Midbrain (tissue), 1 donor: Measurements from ENCODE around the gene WWOX.

Experiments used
- DNase-seq: peaks from one replicate; lab custom pipeline; 2025; lab: John Stamatoyannopoulos, UW

Gene WWOX

DNA sequence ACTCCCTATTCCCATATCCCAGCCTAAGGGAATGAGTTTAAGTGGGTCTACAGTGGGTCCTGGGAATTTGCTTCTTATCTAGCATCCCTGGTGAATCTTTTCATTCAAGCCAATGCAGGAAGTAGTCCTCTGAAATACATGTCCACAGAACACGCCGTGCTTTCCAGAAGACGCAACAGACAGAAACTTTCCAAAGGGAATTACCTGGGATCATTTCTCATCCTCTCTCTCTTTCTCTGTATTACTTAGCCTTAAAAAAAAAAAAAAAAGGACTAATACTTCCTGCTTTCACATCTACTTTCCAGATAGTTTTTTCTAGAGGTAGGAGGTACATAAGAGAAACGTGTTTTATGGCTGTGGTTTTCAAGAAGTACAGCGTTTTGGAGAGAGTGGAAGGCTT, 1002.0 kb downstream of the WWOX start:
- no peak for DNase-seq

DNA sequence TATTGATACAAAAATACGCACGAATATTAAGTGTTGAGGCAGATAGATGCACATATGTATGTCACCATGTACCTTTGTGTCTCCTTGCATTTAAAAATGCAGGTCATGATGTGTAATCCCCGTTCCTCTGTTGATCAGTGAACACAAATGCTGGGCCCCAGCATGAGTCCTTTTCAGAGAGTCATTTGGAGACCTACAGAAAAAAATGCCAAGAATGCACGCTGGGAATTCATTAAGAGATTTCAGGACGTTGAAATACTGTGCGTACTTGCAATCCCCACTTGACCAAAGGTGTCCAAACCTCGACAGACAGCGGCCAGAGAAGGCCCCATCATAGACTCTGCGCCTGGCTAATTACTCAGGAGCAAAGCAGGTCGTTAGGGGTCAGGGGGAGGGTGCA, 1005.1 kb downstream of the WWOX start:
- DNase-seq = no peak

DNA sequence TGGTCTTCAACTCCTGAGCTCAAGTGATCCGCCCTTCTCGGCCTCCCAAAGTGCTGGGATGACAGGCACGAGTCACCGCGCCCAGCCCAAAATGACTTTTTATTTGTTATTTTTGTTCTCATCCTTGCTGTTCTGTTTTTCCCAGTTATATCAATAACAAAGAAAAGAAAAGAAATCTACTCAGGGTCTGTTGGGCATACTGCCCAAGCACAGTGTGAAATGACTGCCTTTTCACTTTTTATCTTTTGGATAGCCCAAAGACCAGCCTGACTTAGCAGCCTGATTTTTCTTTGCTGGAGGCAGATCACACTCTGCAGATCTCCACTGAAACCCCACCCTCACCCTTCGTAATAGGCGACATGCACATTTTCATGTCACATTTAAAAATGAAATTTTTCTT, 1007.8 kb downstream of the WWOX start:
- no peak for DNase-seq

DNA sequence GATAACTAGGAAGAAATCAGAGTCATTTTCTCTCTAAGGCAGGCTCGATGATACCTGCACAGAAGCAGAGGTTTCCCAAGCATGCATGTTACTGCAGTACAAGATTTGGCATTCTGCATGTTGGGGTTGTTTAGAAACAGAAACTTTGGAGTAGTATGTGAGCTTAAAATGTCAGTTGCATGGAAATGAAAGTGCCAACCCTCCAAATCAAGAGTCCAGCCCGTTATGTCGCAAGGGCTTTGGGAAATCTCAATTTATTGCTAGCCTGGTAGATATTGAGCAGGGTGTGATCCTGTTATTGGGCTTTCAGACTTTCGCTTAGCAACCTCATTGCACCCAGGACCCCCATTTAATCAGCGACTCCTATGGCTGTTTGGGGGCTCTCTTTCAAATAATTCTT, 1010.3 kb downstream of the WWOX start:
- no peak for DNase-seq

DNA sequence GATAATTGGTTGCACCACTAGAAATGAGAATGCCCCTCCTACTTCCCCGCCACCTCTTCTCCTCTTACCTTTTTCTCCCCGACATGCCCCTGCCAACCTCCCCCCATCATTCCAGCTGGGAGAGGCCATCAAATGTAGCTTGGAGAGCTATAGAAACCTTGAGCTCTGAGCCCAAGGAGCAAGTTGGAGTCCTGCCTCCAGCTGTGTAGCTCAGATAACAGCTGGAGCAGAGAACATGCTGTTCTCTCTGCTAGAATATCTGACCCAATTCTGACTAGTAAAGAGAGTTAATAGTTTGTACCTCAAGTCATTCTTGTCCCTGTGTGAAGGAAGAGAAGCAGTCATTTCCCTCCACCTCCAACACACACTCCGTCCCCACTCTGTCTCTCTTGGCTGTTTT, 1010.8 kb downstream of the WWOX start:
- no peak for DNase-seq

DNA sequence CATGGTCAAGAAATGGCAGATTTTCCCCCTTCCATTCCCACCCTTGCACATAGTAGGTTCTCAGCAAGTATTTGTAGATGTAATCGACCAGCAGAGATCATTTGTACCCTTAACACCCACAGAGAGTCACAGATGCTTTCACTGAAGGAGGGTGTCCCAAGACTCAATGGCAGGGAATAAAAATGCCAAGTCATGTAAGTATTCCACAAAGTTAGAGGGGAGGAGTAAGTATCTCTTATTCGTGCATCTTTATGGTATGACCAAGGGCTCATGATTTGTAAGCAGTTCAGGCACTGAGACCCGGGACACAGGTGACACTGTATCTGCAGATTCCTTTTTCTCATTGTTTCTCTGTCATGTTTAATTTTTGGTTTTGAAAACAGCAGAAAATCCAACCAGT, 1011.5 kb downstream of the WWOX start:
- DNase-seq = no peak

GRCh38 chr16:79112462-79112861, 1013.0 kb downstream of the WWOX start:
- no peak for DNase-seq

DNA sequence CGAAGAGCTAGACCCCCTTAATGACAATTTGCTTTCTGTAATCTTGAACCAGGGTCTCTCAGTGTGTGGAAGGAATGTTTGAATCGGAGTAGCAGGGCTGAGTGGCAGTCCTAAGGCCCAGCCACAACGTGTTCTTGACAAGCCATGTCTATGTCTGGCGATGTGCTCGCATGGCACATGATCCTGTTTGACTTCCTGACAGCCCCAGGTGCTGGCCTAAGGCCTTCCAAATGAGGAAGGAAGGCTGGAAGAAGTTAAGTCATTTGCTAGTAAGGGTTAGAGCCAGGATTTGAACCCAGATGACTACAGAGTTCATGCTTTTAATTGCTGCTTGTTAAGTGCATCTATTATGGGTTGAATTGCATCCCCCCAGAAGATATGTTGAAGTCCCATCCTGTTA, 1014.4 kb downstream of the WWOX start:
- DNase-seq = no peak

GRCh38 chr16:79114759-79115158, 1015.3 kb downstream of the WWOX start:
- no peak for DNase-seq

- DNase-seq = no peak
Measured at GRCh38 chr16:79121906-79122305, 1022.5 kb downstream of the WWOX start.

DNA sequence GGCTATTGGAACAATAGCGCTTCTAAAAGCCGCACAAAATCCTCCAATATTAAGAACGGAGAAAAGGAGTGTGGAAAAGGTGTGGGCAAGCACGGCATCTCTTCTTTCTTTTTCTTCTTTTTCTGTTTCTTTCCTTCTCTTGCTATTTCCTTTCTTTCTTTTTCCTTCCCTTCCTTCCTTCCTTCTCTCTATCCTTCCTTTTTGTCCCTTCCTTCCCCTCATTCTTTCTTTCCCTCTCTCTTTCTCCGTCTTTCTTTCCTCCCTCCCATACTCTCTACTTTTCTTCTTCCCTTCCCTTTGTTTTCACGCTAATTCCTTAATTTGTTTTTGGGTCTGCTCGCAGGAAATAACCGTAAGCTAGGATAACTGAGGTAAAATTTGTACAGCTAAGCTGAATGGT, 1022.9 kb downstream of the WWOX start:
- no peak for DNase-seq

GRCh38 chr16:79124016-79124756, 1024.7 kb downstream of the WWOX start:
- no peak for DNase-seq

DNA sequence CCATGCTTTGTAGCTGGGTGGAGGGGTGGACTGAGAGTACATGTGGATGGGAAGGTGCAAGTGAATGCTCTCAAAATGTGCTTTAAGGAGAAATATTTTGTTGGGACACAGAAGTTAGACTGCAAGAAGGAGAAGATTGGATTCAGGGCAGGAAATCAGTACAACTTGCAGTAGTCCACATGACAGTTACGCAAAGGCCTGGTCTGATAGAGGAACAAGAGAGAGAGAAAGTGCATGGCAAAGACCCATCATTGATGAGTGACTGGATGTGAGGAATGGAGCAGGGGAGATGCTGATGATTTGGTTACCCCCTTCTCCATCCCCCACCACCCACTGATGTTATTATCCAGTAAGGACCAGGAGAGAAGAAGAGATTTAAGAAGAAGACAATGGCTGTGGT, 1028.3 kb downstream of the WWOX start:
- DNase-seq = no peak

GRCh38 chr16:79128706-79129105, 1029.3 kb downstream of the WWOX start:
- peak; percentile 4 for DNase-seq

- no peak for DNase-seq
Measured at GRCh38 chr16:79130616-79131015, 1031.2 kb downstream of the WWOX start.

DNA sequence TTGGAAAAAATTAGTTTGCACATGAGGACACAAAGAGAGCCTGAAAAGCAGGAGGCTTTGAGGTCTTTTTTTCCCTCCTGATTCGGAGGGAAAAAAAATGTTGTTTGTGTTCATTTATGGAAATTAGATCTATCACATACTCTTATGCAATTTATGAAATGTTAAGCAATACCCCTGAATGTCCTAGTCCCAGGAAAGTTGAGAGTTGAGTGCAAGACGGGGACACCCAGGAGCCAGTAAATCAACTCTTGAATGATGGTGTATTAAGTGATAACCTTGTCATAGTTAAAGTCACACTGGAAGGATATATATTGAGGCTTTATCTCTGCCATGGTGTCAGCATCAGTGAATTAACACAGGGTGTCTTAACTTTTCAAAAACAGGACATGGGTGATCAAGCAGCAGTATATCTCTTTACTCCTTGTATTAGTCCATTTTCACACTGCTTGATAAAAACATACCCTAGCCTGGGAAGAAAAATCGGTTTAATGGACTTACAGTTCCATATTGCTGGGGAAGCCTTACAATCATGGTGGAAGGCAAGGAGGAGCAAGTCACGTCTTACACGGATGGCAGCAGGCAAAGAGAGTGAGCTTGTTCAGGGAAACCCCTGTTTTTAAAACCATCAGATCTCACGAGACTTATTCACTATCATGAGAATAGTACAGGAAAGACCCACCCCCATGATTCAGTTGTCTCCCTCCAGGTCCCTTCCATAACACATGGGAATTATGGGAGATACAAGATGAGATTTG, 1032.0 kb downstream of the WWOX start:
- no peak for DNase-seq

DNA sequence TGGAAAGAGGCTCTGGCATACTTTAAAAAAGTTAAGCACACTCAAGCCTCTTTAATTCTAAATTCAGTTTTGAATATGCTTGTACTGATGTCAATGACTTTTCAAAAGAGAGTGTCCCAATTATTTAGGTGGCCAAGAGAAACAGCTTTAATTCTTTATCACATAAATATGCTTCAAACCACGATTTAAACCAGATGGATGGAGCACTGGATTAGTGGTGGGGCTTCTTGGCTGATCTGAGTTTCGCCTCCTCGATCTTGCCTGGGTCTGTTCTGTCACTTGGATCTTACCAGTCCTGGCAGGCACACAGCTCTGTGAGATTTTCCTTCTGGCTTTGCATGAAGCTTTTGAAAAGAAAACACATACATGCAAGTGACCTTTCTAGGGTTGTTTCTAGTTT, 1033.2 kb downstream of the WWOX start:
- DNase-seq = no peak

- no peak for DNase-seq
Measured at GRCh38 chr16:79134300-79134699, 1034.8 kb downstream of the WWOX start.

- DNase-seq = no peak
Measured at GRCh38 chr16:79136955-79137354, 1037.5 kb downstream of the WWOX start.

GRCh38 chr16:79137426-79137939, 1038.0 kb downstream of the WWOX start:
- DNase-seq = no peak

- no peak for DNase-seq
Measured at GRCh38 chr16:79139799-79140198, 1040.3 kb downstream of the WWOX start.

DNA sequence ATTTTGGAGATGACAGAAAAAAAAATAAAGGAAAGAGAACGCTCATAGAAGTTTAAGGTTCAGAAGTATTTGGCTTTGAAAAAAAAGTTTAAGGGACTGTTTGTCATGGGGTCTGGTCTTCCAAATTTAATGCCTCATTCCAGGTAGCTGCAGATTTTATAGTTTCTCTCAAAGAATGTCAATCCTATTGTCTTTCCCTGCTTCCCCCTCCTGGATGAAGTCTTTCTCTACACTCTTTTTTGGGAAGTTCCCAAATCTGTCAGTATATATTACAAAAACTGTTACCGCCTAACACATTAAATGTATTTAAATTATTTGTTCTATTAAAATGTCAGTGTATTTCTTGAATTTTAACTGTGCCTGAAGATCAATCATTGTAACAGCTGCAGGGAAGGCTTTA, 1043.6 kb downstream of the WWOX start:
- DNase-seq = no peak

- no peak for DNase-seq
Measured at GRCh38 chr16:79150151-79150550, 1050.7 kb downstream of the WWOX start.
